ENCODE results near the gene CHST14. TPM values are rescaled to one million over a fixed set of nuclear protein-coding genes. Genes with fewer than 3 reads are reported as not detected.
A peak's percentile ranks its signal among the peaks of the same experiment; 100 is the strongest.

The CHST14 gene
- total and polyA plus RNA-seq, 2 donors (not counting 1 experiment from before 2014, with no cell fraction given), result 7.4 to 18.8 TPM

GRCh38 chr15:40440743-40441564 lies 29.8 kb upstream of the CHST14 start, which contains the start of gene BAHD1:
Gene BAHD1 (plus strand): TSS chr15:40440953. CDS start chr15:40458465, 17,512 bp downstream.
- H3K4me1 ChIP-seq (ENCODE audit: control insufficient read depth, extremely low read depth, insufficient read depth, low read length), result peaks cover 10% of the 10 kb centered on the region
- H3K4me2 ChIP-seq (ENCODE audit: extremely low read depth, insufficient read depth, low read length), result peak within 1 kb of the TSS; percentile 97
- H3K79me2 ChIP-seq (ENCODE audit: control insufficient read depth, insufficient read depth, low read length), result peaks cover 6% of the 10 kb centered on the region
- H3K4me3 ChIP-seq (replicated peaks in 1 of 4; ENCODE audit: control extremely low read depth in 1 of 4, insufficient read depth in 1 of 4, low read depth in 3 of 4, low read length in 4 of 4), result peak within 1 kb of the TSS; percentile 52 to 73 (median 68)
- H3K36me3 ChIP-seq (ENCODE audit: control insufficient read depth, insufficient read depth, low read length), result no peaks in the 10 kb centered on the region
- H2AFZ ChIP-seq (ENCODE audit: low read length), result peak within 1 kb of the TSS; percentile 71
- peak within 1 kb of the TSS; percentile 58 for H3K9ac ChIP-seq (ENCODE audit: insufficient read depth, low read length)
- no peak for TF ChIP-seq EZH2 (IDR thresholded peaks at IDR 0.05; ENCODE audit: low read length, missing control alignments)
- TF ChIP-seq, protein P1, sequence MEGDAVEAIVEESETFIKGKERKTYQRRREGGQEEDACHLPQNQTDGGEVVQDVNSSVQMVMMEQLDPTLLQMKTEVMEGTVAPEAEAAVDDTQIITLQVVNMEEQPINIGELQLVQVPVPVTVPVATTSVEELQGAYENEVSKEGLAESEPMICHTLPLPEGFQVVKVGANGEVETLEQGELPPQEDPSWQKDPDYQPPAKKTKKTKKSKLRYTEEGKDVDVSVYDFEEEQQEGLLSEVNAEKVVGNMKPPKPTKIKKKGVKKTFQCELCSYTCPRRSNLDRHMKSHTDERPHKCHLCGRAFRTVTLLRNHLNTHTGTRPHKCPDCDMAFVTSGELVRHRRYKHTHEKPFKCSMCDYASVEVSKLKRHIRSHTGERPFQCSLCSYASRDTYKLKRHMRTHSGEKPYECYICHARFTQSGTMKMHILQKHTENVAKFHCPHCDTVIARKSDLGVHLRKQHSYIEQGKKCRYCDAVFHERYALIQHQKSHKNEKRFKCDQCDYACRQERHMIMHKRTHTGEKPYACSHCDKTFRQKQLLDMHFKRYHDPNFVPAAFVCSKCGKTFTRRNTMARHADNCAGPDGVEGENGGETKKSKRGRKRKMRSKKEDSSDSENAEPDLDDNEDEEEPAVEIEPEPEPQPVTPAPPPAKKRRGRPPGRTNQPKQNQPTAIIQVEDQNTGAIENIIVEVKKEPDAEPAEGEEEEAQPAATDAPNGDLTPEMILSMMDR (conservative IDR thresholded peaks at IDR 0.05 in 1 of 2, IDR thresholded peaks at IDR 0.05 in 1 of 2; ENCODE audit: low read depth in 1 of 2, low read length in 2 of 2), result no peak
- no peaks in the 10 kb centered on the region for H3K9me3 ChIP-seq (ENCODE audit: control insufficient read depth, insufficient read depth, low read depth, low read length)
- peaks cover 42% of the 10 kb centered on the region for H3K27me3 ChIP-seq (ENCODE audit: control insufficient read depth, insufficient read depth, low read length)
- peaks cover 3% of the 10 kb centered on the region for H4K20me1 ChIP-seq (ENCODE audit: control insufficient read depth, extremely low read depth, insufficient read depth, low read length)
- DNase-seq (ENCODE audit: low read depth in 2 of 2), result peak; percentile 91 to 93
- no peak within 1 kb of the TSS for H3K27ac ChIP-seq (ENCODE audit: insufficient read depth, low read length)

DNA sequence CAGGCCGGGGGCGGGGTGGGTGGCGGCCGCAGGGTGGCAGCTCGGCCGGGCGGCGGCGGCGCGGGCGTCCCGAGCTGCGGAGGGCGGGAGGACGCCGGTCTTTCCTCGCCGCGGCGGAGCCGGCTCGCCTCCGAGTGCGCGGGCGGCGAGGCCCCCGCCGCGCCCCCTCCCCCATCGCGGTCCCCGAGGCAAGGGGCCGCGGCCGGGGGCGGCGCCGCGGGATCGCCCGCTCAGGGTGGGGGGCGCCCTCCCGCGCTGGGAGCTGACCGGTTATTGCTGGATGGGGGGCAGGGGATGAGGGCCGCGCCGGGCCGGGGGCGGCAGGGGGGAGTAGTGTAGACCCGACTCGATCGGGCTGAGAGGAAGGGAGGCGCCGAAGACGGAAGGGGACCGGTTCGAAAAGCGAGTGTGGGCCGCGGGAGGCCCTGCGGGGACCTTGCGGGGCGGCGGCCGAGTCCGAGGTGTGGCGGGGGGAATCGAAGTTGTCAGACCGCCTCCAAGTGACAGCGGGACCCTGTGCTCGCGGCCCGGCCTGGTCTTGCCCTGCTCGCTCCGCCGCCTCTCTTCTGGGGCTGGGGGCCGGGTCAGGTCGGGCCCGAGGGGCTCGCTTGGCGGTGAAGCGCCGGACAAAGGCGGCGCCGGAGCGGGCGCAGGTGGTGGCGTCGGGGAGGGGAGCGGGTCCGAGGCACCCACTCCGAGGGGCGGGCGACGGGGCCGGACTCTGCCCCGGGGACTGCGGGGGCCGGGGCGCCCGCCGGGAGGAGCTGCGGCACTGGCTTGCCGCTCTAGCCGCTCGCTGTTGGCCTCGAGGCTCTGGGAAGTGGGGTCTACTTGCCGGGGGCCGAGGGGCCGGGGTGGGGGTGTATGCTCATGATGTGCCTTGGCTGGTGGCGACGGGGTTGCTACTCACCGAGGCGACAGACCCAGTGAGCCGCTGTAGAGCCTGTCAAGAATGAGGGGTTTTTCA lies 28.9 kb upstream of the CHST14 start:
- DNase-seq (ENCODE audit: low read depth in 2 of 2), result no peak
- no peak for TF ChIP-seq EZH2 (IDR thresholded peaks at IDR 0.05; ENCODE audit: low read length, missing control alignments)
- TF ChIP-seq, protein P1 (conservative IDR thresholded peaks at IDR 0.05 in 1 of 2, IDR thresholded peaks at IDR 0.05 in 1 of 2; ENCODE audit: low read depth in 1 of 2, low read length in 2 of 2), result peak in 1 of 2 donors; percentile 16

GRCh38 chr15:40443255-40443654 lies 27.5 kb upstream of the CHST14 start:
- Histone ChIP-seq H3K9me3 (ENCODE audit: control insufficient read depth, insufficient read depth, low read depth, low read length) (no peaks in the 10 kb centered on the region), H3K4me3 (replicated peaks in 1 of 4; ENCODE audit: control extremely low read depth in 1 of 4, insufficient read depth in 1 of 4, low read depth in 3 of 4, low read length in 4 of 4) (no peak overlapping the region), H2AFZ (ENCODE audit: low read length) (no peak overlapping the region), H3K9ac (ENCODE audit: insufficient read depth, low read length) (no peak overlapping the region), H3K36me3 (ENCODE audit: control insufficient read depth, insufficient read depth, low read length) (no peaks in the 10 kb centered on the region), H3K79me2 (ENCODE audit: control insufficient read depth, insufficient read depth, low read length) (peaks cover 10% of the 10 kb centered on the region), H3K4me1 (ENCODE audit: control insufficient read depth, extremely low read depth, insufficient read depth, low read length) (peaks cover 11% of the 10 kb centered on the region), H3K27me3 (ENCODE audit: control insufficient read depth, insufficient read depth, low read length) (peaks cover 19% of the 10 kb centered on the region), H3K27ac (ENCODE audit: insufficient read depth, low read length) (no peak overlapping the region), H3K4me2 (ENCODE audit: extremely low read depth, insufficient read depth, low read length) (no peak overlapping the region), H4K20me1 (ENCODE audit: control insufficient read depth, extremely low read depth, insufficient read depth, low read length) (peaks cover 3% of the 10 kb centered on the region)
- no peak for DNase-seq (ENCODE audit: low read depth in 2 of 2)
- TF ChIP-seq, protein P1 (conservative IDR thresholded peaks at IDR 0.05 in 1 of 2, IDR thresholded peaks at IDR 0.05 in 1 of 2; ENCODE audit: low read depth in 1 of 2, low read length in 2 of 2), result no peak
- TF ChIP-seq EZH2 (IDR thresholded peaks at IDR 0.05; ENCODE audit: low read length, missing control alignments), result no peak

More for the DNA sequence above, 28.9 kb upstream of the CHST14 start:
- peak overlapping the region; percentile 46 to 73 (median 68) for H3K4me3 ChIP-seq (replicated peaks in 1 of 4; ENCODE audit: control extremely low read depth in 1 of 4, insufficient read depth in 1 of 4, low read depth in 3 of 4, low read length in 4 of 4)
- no peak overlapping the region for H3K27ac ChIP-seq (ENCODE audit: insufficient read depth, low read length)
- H3K27me3 ChIP-seq (ENCODE audit: control insufficient read depth, insufficient read depth, low read length), result peaks cover 33% of the 10 kb centered on the region
- peaks cover 3% of the 10 kb centered on the region for H4K20me1 ChIP-seq (ENCODE audit: control insufficient read depth, extremely low read depth, insufficient read depth, low read length)
- no peak overlapping the region for H2AFZ ChIP-seq (ENCODE audit: low read length)
- H3K36me3 ChIP-seq (ENCODE audit: control insufficient read depth, insufficient read depth, low read length), result no peaks in the 10 kb centered on the region
- H3K9me3 ChIP-seq (ENCODE audit: control insufficient read depth, insufficient read depth, low read depth, low read length), result no peaks in the 10 kb centered on the region
- H3K4me1 ChIP-seq (ENCODE audit: control insufficient read depth, extremely low read depth, insufficient read depth, low read length), result peaks cover 11% of the 10 kb centered on the region
- H3K79me2 ChIP-seq (ENCODE audit: control insufficient read depth, insufficient read depth, low read length), result peaks cover 10% of the 10 kb centered on the region
- peak overlapping the region; percentile 58 for H3K9ac ChIP-seq (ENCODE audit: insufficient read depth, low read length)
- peak overlapping the region; percentile 80 for H3K4me2 ChIP-seq (ENCODE audit: extremely low read depth, insufficient read depth, low read length)

Measured in fibroblast of lung (primary cell).